GM21576 (cell line): ENCODE data around the gene ARHGAP9.
"Not testable (repeated sequence)": the region's sequence is repeated elsewhere in the genome, so short reads cannot be mapped to it uniquely, and the experiment has no call there.

Experiments
- ATAC-seq: cut with Tn5 transposase; IDR thresholded peaks from one replicate; pipeline ENCODE4 v1.9.1; 2021; ENCODE audit warnings: mild to moderate bottlenecking, moderate library complexity; ENCODE audit not compliant: unreplicated experiment

The ARHGAP9 gene

DNA sequence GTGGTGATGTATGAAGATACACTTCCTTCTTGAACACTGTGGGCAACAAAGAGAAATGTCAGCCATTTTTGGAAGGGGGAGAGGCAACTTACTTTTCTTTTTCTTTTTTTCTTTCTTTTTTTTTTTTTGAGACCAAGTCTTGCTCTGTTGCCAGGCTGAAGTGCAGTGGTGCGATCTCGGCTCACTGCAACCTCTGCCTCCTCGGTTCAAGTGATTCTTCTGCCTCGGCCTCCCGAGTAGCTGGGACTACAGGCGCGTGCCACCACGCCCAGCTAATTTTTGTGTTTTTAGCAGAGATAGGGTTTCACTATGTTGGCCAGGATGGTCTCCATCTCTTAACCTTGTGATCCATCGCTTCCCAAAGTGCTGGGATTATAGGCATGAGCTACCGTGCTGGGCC is 38.1 kb upstream of the ARHGAP9 start:
- ATAC-seq: not testable (repeated sequence)

GRCh38 chr12:57517187-57517586 is 37.5 kb upstream of the ARHGAP9 start:
- no peak for ATAC-seq

- no peak for ATAC-seq
These were observed 37.0 kb upstream of the ARHGAP9 start for GRCh38 chr12:57516617-57517153.

- no peak for ATAC-seq
These were observed 36.4 kb upstream of the ARHGAP9 start for GRCh38 chr12:57515934-57516541.

DNA sequence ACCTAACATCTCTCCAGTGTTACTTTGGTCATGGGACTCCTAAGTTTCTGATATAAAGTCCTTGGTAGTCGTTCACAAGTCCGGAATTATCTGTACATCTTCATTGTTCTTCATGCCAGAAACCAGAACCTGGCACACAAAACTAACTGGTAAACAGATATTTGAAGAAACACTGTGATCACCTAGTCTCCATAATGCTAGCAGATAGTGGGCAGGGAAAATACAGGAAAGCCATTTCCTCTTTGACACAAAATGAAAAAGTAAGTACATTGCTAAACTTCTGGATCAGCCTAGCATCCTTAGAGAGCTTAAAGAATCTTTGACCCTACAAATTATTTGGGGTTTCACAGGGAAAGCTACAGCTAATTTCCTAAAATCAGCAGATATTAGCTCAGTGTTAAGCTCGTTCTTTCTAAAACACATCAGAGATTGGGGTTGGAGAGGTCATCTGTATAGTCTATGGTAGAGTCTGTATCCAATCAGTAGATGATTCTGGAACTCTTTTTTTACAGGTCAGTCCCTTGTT is 35.8 kb upstream of the ARHGAP9 start:
- ATAC-seq: no peak

GRCh38 chr12:57514720-57515407 is 35.2 kb upstream of the ARHGAP9 start:
- no peak for ATAC-seq

- not testable (repeated sequence) for ATAC-seq
These were observed 34.6 kb upstream of the ARHGAP9 start for GRCh38 chr12:57514246-57514645.

DNA sequence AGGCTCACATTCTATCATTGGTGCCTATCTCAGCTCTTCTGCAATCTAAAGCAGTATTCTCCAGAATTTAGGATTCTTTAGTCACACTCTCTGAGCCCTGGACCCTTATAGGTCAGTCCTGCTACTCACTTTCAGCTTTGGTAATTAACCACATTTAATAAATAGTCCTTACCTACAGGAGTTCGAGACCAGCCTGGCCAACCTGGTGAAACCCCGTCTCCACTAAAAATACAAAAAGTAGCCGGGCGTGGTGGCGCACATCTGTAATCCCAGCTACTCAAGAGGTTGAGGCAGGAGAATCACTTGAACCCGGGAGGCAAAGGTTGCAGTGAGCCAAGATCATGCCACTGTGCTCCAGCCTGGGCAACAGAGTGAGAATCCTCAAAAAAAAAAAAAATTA is 34.0 kb upstream of the ARHGAP9 start:
- not testable (repeated sequence) for ATAC-seq

DNA sequence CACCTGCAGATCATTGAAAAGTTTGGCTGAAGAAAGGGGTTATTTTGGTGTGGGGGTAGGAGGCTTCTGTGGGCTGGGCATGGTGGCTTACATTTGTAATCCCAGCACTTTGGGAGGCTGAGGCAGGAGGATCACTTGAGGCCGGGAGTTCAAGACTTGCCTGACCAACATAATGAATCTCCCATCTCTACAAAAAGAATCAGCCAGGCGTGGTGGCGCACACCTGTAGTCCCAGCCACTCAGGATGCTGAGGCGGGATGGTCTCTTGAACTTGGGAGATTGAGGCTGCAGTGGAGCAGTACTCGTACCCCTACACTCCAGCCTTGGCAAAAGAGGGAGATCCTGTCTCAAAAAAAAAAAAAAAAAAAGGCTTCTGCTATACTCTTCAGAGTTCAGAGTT is 33.6 kb upstream of the ARHGAP9 start:
- no peak for ATAC-seq

GRCh38 chr12:57512665-57513064 is 33.0 kb upstream of the ARHGAP9 start:
- no peak for ATAC-seq

GRCh38 chr12:57511588-57512325 is 32.1 kb upstream of the ARHGAP9 start:
- ATAC-seq: no peak

DNA sequence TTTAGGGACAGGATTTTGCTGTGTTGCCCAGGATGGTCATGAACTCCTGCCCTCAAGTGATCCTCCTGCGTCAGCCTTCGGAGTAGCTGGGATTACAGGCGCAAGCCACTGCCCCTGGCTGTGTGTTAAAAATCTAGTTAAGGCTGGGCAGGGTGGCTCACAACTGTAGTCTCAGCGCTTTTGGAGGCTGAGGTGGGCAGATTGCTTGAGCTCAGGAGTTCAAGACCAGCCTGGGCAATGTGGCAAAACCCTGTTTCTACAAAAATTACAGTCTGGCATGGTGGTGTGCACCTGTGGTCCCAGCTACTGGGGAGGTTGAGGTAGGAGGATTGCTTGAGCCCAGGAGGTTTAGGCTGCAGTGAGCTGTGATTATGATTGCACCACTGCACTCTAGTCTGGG is 31.5 kb upstream of the ARHGAP9 start:
- no peak for ATAC-seq

- not testable (repeated sequence) for ATAC-seq
These were observed 28.1 kb upstream of the ARHGAP9 start for GRCh38 chr12:57507796-57508195.

- not testable (repeated sequence) for ATAC-seq
These were observed 26.9 kb upstream of the ARHGAP9 start for GRCh38 chr12:57506541-57506940.

- ATAC-seq: not testable (repeated sequence)
These were observed 22.8 kb upstream of the ARHGAP9 start for GRCh38 chr12:57502311-57502969.

DNA sequence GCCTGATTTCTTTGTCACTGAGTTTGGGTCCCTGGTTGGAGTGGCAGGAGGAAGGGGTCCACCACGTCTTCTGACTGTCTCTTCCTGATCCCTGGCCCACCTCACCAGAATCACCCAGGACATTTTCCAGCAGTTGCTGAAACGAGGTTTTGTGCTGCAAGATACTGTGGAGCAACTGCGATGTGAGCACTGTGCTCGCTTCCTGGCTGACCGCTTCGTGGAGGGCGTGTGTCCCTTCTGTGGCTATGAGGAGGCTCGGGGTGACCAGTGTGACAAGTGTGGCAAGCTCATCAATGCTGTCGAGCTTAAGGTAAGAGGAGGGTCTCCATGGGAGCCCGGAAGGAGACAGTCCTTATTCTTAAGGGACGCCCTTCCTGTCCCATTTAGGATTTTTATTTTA is 20.5 kb upstream of the ARHGAP9 start:
- ATAC-seq: no peak

DNA sequence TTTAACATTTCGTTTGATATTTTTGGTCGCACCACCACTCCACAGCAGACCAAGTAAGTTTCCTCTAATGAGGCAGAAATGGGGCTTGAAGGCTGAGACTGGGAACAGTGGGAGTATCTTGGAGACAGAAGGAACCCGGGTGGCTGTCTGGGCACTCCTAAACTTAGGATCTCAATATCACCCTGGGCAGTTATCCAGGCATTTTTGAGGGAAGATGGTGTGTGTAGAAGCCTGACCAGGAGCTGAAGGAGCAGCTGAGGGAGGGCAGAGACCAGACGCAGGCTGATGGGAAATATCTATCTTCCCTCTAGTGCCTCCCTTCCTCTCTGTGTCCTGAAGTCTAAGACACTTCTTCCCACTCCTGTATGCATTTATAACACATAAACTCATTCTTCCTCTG is 18.9 kb upstream of the ARHGAP9 start:
- ATAC-seq: no peak

GRCh38 chr12:57498132-57498502 is 18.5 kb upstream of the ARHGAP9 start:
- no peak for ATAC-seq

DNA sequence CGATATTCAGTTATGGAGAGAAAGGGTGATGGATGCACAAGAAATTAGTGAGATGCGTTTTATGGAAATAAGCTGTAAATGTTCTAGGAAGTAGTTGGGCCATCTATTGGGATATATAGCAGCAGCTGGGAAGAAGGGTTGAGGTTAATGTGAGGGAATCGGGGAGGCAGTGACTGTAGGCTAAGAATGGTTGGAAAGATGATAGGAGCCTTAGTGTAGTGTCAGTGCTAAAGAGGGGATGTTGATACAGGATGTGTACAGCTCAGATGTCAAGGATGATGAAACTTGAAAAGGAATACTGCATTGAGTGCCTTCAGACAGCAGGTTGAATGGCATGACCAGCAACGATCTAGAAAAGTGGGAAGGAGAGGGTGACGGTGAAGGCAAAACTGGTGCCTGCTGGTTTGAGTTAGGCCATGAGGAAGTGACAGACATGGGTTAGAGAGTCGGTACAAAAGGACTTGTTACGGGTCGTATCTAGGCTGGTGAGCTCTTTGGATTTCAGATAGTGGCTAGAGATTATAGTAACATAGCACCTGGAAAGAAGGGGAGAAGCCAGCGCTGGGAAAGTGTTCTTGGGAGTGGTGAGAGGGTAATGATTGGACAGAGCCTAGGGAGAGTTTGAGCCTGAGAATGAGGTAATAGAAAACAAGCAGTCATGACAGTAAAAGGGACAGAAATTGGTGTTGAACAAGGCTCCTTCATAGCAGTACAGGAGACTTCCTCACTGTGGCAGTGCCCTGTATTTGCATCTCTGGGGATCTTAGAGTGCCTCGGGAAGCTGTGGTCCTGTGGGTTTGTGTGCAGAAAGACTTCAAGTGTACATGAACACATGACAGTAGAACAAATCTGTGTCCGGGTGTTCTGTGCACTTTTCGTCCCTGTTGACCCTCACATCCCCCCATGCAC is 17.8 kb upstream of the ARHGAP9 start:
- ATAC-seq: no peak

GRCh38 chr12:57496822-57497221 is 17.2 kb upstream of the ARHGAP9 start:
- no peak for ATAC-seq
